ENCODE measurements around the gene AFG1L.

Gene AFG1L

DNA sequence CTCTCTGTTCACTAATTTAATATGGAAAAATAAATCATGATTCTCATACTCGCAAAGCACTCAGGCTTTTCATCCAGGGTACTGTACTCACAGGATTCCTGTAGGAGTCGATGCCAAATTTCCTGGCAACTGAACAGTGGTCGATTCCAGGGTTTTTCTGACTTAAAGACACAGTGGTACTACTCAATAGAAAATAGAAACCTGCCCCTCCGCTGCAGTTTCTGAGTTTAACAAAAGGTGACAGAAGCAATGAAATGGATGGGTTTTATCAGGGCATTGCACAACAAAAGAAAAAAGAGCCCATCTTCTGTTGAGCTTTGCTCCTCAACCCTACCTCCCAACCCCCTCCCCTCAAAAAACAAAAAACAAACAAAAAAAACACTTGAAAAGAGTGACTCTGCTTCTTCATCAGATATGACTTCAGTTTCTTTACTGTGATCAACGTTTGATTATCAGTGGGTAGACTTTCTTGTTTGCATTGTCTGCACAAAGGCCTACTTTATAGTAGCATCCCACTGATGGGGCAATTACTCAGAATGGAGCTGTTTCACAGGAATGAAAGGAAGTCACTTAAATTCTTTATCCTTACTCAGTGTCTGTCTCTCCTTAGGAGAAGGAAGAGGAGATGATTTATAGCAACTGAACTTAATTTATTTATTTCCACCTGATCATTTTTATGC, 169.7 kb downstream of the AFG1L start:
- DNase-seq = no peak

GRCh38 chr6:108465098-108465495, 170.2 kb downstream of the AFG1L start:
- DNase-seq = no peak

GRCh38 chr6:108468346-108468745, 173.5 kb downstream of the AFG1L start:
- DNase-seq = no peak

- no peak for DNase-seq
These were observed 174.5 kb downstream of the AFG1L start for GRCh38 chr6:108469316-108469715.

DNA sequence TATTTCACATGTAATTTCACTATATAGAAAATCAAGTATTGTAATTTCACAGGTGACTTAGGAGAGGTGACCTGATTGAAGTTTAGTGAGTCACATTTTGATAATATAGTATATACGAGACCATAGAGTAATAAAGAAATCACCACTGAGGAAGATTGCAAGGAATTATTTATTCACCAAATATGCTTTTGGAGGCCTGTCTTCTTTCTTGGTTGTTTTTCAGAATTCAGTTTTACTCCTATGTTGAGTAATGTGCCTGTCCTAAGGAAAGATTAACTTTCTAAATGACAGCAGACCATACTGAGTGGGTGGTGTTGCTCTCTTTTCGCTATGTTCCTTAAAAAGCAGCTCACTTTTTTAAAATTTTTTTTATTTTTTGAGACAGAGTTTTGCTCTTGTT, 178.3 kb downstream of the AFG1L start:
- DNase-seq = no peak

DNA sequence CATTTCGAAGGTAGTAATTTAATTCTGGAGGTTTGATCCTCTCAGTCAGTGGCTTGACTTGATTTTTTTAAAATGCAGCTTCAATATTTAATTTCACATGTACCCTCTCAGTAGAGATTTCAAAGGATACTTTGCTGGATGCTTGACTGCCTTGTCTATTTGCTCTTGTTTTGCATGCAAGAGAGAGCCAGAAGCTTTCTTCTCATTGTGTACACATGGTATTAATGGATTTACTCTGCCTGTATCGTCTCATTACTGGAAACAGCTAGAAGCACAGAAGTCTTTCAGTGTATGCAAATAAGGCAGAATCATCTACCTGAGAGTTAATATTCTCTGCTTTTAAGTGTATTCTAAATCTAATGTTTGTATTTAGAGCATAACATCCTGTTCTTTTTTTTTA, 181.5 kb downstream of the AFG1L start:
- no peak for DNase-seq

GRCh38 chr6:108476847-108477430, 182.1 kb downstream of the AFG1L start:
- DNase-seq = no peak

DNA sequence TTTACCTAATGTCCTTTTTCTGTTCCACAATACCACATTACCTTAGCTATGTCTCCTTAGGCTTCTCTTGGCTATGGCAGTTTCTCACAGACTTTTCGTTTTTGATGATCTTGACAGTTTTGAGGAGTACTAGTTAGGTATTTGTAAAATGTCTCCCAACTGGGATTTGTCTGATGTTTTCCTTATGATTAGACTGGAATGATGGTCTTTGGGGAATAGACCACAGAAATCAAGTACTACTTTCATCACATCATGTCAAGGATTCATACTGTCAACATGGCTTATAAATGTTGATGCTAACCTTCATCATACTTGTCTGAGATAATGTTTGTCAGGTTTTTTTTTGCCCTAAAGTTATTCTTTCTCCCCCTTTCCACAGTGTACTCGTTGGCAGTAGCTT, 187.7 kb downstream of the AFG1L start:
- DNase-seq = no peak

GRCh38 chr6:108484016-108484415, 189.2 kb downstream of the AFG1L start:
- DNase-seq = no peak

GRCh38 chr6:108489699-108490098, 194.8 kb downstream of the AFG1L start:
- no peak for DNase-seq

- no peak for DNase-seq
These were observed 197.4 kb downstream of the AFG1L start for GRCh38 chr6:108492131-108492766.

GRCh38 chr6:108494434-108494833, 199.6 kb downstream of the AFG1L start:
- DNase-seq = no peak

GRCh38 chr6:108497883-108498282, 203.0 kb downstream of the AFG1L start:
- DNase-seq = peak; percentile 1

DNA sequence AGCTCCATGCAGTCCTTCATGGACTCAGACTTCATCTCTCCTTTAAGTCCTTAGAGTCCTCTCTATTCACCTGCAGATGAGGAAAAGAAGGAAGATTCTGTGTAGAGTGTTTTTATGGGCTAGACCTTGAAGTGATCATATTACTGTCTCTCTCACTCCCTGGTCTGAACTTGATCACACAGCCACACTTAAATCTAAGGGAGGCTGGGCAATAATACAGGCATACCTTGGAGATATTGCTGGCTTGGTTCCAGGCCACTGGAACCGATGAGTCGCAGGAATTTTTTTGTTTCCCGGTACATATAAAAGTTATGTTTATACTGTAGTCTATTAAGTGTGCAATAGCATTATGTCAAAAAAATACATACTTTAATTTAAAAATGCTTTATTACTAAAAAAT, 206.7 kb downstream of the AFG1L start:
- DNase-seq = no peak

GRCh38 chr6:108502832-108503231, 208.0 kb downstream of the AFG1L start:
- DNase-seq = no peak

- DNase-seq = no peak
These were observed 212.5 kb downstream of the AFG1L start for GRCh38 chr6:108507316-108507715.

DNA sequence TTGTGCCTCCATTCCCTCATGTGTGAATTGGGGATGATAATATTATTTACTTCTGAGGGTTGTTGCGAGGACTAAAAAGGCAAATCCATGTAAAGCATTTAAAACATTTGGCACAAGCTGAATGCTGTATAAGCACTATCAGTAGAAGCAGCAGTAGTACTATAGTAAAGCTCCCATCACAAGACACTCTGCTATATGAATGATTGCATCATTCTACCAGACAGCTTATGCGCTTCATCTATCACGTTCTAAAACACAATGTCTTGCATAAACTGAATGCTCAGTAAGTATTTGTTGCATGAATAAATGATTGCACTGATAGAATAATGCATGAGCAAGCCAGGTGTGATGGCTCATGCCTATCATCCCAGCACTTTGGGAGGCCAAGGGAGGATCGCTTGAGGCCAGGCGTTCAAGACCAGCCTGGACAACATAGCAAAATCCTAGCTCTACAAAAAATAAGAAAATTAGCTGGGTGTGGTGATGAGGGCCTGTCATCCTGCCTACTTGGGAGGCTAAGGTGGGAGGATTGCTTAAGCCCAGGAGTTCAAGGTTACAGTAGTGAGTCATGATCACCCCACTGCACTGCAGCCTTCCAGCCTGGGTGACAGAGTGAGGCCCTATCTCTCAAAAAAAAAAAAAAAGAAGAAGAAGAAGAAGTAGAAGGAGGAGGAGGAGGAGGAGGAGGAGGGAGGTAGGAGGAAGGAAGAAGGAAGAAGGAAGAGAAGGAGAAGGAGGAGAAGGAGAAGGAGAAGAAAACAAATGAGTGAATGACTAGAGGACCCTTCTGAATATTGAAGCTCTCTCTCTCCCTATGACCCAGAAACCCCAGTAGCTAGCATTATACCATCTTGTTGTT, 215.8 kb downstream of the AFG1L start:
- no peak for DNase-seq

- peak; percentile 1 for DNase-seq
These were observed 224.1 kb downstream of the AFG1L start for GRCh38 chr6:108518714-108519576.

GRCh38 chr6:108521616-108522107, 226.8 kb downstream of the AFG1L start:
- DNase-seq = no peak

DNA sequence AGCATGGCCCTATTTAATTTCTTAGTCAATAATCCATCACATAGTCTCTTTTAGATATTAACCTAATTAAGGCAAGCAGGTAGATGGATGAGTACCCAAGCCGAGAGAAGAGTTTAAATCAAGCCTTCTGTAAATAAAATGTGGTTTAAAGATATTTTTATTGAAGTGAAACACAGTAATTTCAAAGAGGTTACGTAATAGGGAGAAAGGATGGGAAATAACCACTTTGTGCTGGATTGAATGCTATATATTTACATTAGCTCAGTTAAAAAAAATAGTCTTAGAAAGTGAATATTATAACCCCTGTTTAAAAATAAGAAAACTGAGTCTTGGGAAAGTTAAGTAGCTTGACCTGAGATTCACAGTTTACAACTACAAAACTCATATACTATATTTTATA, 228.8 kb downstream of the AFG1L start:
- DNase-seq = no peak

- DNase-seq = no peak
These were observed 229.8 kb downstream of the AFG1L start for GRCh38 chr6:108524528-108525248.

DNA sequence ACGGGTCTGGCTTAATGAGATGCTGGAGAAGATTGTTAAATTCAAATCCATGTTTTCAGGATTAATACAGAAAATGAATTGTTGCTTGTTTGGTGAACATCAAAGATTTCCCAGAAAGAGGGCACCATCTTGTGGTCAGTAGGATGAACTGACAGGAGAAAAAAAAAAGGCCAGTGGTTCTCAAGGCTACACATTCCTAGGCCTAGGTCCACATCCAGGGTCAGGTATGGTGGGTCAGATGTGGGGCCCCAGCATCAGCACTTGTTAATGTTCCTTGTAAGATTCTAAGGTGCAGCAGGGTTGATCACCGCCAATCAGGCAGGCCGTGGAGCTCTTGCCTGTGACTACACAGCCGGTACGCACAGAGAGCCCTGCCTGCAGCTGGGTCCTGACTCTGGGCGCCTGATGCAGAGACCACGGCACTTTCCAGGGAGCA, 231.9 kb downstream of the AFG1L start:
- no peak for DNase-seq
